GOT3 (cell line): ENCODE results near the gene ADGB.

Experiments used
- DNase-seq: peaks from one replicate; lab custom pipeline; 2025; ENCODE audit warnings: mixed read lengths; lab: John Stamatoyannopoulos, UW

ADGB gene

GRCh38 chr6:146862508-146862919 lies 263.7 kb downstream of the ADGB start:
- DNase-seq, result no peak

DNA sequence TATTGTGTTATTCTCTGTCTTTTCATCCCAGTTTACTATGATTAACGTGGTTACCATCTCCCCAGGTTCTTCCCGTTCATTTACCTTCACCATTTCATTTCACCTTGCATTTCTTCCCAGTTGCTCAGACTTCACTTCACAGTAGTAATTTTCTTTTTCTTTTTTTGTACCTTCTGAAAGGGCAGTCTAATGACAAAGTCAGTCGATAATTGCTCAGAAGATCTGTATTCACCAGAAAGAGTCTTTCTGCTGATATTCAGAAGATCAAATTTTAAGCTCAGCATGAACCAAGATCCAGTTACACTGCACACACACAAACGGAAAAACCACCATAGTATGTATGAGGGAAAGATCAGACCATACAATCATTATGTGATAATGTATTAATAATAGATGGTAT lies 265.5 kb downstream of the ADGB start:
- no peak for DNase-seq

DNA sequence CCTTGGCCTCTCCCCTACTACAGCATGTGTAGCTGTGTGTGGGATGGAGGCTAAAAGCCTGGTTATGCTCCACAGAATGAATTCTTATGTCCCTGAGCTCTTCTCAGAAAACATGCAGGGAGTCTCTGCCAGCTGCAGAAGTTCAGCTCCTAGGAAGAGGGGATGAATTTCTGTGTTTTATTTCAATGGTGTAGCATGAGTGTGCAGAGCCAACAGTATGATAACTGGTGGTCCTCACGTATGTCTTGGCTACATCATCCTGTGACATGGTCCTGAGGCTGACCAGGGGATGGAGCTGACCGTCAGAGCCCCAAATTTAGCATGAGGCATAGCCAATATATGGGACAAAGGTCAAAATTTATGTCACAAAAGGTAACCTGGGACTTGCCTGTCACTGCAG lies 266.1 kb downstream of the ADGB start:
- DNase-seq, result no peak
